NCI-H524 (cell line): Measurements from ENCODE around the gene TMEM72.

Source experiments
- DNase-seq, 2 experiments: peaks; one replicate each; lab custom pipeline; 2025; lab: John Stamatoyannopoulos, UW

Gene TMEM72

GRCh38 chr10:44968091-44968490 lies 57.0 kb downstream of the TMEM72 start:
- no peak for DNase-seq

- peak in 1 of 2 experiments; percentile 25 for DNase-seq
Measured at GRCh38 chr10:44968500-44969400, 57.6 kb downstream of the TMEM72 start.

GRCh38 chr10:44969854-44970253 lies 58.7 kb downstream of the TMEM72 start:
- no peak for DNase-seq

GRCh38 chr10:44970812-44971395 lies 59.8 kb downstream of the TMEM72 start:
- no peak for DNase-seq

- no peak for DNase-seq
Measured at GRCh38 chr10:44971434-44971833, 60.3 kb downstream of the TMEM72 start.

- no peak for DNase-seq
Measured at GRCh38 chr10:44971935-44972757, 61.0 kb downstream of the TMEM72 start.

GRCh38 chr10:44972874-44973306 lies 61.8 kb downstream of the TMEM72 start:
- DNase-seq: no peak

- DNase-seq: peak in 1 of 2 experiments; percentile 20
Measured at GRCh38 chr10:44973323-44974081, 62.4 kb downstream of the TMEM72 start.

- DNase-seq: no peak
Measured at GRCh38 chr10:44974082-44974627, 63.0 kb downstream of the TMEM72 start.

- DNase-seq: peak in 1 of 2 experiments; percentile 4
Measured at GRCh38 chr10:44974628-44975430, 63.7 kb downstream of the TMEM72 start.

GRCh38 chr10:44975431-44976331 lies 64.5 kb downstream of the TMEM72 start:
- DNase-seq: peak in 1 of 2 experiments; percentile 39

GRCh38 chr10:44976352-44977198 lies 65.4 kb downstream of the TMEM72 start:
- no peak for DNase-seq

GRCh38 chr10:44977287-44978212 lies 66.4 kb downstream of the TMEM72 start:
- no peak for DNase-seq

GRCh38 chr10:44978213-44978569 lies 67.1 kb downstream of the TMEM72 start:
- no peak for DNase-seq

- peak; percentile 71 to 88 for DNase-seq
Measured at GRCh38 chr10:44978570-44979280, 67.6 kb downstream of the TMEM72 start, which contains the start of gene DEPP1. Gene DEPP1, minus strand, starts transcription at chr10:44978809. Its CDS starts 779 bp downstream, at chr10:44978030.
